Measurements from ENCODE around the gene TP53. TPM values are rescaled to one million over a fixed set of nuclear protein-coding genes. Genes with fewer than 3 reads are reported as not detected.

Gene TP53
- total and polyA plus RNA-seq, 10 of the 15 experiments (the other 5 are each of a cell fraction or from before 2014, with no cell fraction given): 35.6 to 162 (median 75.9) TPM

DNA sequence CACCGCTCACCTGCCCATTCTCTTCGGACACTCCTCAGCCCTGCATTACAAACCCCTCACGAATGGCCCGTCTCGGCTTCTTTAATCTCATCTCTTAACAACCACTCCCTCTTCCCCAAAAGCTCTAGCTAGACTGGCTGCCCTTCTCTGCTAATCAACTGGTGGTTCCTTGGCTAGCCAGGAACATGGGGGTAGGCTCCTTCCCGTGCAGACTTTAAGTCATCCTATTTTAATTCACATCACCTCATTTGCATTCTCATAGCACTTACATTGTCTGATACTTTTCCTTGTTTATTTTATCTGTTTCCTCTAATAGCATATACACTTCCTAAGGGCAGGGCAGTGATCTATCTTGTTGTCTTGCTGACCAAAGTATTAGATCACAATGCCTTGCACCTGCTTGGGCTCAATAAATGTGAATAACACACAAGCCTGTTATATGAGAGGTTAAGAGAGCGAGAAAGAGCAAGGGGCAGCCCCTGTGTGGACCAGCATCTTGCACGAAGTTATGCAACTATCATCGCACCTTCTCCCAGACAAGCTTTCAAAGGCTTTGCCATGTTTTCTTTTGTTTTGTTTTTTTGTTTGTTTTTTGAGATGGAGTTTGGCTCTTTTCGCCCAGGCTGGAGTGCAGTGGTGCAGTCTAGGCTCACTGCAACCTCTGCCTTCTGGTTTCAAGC lies 9.8 kb downstream of the TP53 start (continued):
- TF ChIP-seq, protein P1, sequence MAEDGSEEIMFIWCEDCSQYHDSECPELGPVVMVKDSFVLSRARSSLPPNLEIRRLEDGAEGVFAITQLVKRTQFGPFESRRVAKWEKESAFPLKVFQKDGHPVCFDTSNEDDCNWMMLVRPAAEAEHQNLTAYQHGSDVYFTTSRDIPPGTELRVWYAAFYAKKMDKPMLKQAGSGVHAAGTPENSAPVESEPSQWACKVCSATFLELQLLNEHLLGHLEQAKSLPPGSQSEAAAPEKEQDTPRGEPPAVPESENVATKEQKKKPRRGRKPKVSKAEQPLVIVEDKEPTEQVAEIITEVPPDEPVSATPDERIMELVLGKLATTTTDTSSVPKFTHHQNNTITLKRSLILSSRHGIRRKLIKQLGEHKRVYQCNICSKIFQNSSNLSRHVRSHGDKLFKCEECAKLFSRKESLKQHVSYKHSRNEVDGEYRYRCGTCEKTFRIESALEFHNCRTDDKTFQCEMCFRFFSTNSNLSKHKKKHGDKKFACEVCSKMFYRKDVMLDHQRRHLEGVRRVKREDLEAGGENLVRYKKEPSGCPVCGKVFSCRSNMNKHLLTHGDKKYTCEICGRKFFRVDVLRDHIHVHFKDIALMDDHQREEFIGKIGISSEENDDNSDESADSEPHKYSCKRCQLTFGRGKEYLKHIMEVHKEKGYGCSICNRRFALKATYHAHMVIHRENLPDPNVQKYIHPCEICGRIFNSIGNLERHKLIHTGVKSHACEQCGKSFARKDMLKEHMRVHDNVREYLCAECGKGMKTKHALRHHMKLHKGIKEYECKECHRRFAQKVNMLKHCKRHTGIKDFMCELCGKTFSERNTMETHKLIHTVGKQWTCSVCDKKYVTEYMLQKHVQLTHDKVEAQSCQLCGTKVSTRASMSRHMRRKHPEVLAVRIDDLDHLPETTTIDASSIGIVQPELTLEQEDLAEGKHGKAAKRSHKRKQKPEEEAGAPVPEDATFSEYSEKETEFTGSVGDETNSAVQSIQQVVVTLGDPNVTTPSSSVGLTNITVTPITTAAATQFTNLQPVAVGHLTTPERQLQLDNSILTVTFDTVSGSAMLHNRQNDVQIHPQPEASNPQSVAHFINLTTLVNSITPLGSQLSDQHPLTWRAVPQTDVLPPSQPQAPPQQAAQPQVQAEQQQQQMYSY (CRISPR knock-in tag; IDR thresholded peaks at IDR 0.05): no peak
- TF ChIP-seq EGR1 (IDR thresholded peaks at IDR 0.05; ENCODE audit: borderline replicate concordance in 1 of 2, low read depth in 2 of 2, low read length in 2 of 2) (no peak), CHD1 (IDR thresholded peaks at IDR 0.05; ENCODE audit: low read depth, low read length) (no peak)
- TF ChIP-seq, protein P2, sequence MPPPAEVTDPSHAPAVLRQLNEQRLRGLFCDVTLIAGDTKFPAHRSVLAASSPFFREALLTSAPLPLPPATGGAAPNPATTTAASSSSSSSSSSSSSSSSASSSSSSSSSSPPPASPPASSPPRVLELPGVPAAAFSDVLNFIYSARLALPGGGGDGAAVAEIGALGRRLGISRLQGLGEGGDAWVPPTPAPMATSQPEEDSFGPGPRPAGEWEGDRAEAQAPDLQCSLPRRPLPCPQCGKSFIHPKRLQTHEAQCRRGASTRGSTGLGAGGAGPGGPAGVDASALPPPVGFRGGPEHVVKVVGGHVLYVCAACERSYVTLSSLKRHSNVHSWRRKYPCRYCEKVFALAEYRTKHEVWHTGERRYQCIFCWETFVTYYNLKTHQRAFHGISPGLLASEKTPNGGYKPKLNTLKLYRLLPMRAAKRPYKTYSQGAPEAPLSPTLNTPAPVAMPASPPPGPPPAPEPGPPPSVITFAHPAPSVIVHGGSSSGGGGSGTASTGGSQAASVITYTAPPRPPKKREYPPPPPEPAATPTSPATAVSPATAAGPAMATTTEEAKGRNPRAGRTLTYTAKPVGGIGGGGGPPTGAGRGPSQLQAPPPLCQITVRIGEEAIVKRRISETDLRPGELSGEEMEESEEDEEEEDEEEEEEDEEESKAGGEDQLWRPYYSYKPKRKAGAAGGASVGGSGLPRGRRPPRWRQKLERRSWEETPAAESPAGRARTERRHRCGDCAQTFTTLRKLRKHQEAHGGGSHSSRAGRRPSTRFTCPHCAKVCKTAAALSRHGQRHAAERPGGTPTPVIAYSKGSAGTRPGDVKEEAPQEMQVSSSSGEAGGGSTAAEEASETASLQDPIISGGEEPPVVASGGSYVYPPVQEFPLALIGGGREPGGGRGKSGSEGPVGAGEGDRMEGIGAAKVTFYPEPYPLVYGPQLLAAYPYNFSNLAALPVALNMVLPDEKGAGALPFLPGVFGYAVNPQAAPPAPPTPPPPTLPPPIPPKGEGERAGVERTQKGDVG (CRISPR knock-in tag; IDR thresholded peaks at IDR 0.05): no peak
- TF ChIP-seq, protein P3, sequence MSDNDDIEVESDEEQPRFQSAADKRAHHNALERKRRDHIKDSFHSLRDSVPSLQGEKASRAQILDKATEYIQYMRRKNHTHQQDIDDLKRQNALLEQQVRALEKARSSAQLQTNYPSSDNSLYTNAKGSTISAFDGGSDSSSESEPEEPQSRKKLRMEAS (IDR thresholded peaks at IDR 0.05; ENCODE audit: low read depth, low read length): no peak

Data from GM12878 (cell line).